GM21786 (cell line): ENCODE data around the gene AGK.

Source experiments
- ATAC-seq: cut with Tn5 transposase; IDR thresholded peaks from one replicate; pipeline ENCODE4 v1.9.1; 2021; ENCODE audit not compliant: unreplicated experiment

Gene AGK, protein sequence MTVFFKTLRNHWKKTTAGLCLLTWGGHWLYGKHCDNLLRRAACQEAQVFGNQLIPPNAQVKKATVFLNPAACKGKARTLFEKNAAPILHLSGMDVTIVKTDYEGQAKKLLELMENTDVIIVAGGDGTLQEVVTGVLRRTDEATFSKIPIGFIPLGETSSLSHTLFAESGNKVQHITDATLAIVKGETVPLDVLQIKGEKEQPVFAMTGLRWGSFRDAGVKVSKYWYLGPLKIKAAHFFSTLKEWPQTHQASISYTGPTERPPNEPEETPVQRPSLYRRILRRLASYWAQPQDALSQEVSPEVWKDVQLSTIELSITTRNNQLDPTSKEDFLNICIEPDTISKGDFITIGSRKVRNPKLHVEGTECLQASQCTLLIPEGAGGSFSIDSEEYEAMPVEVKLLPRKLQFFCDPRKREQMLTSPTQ

DNA sequence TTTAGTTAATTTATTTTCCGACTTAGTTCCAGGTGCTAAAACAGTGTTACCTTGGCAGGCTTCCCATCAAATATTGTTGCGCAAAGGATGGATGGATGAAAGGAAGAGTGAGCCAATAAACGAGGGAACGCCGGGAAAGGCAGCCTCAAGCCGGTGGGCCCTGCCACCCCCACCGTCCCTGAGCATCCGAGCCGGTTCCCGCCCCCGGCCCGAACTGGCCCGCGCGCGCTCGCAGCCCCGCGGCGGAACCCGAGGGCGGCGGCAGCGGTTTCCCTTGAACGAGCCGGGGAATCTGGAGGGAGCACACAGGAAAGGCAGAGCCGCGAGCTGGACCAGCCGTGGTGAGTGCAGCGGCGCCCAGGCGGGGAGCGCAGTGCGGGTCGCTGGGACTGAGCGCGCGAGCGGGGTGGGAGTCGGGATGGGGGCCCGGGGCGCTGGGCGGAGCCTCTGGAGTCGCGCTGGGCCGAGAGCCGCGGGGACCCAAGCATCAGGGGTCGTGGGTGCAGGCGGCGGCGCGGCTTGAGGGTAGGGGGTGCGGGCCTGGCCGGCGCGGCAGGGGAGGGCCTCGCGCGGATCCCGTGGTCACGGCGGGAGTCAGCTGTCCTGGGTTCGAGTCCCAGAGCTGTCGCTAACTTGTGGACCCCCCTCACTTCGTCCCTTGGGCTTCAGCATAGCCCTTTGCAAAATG, at the start of gene AGK:
Gene AGK (plus strand): TSS at position 317 of the 688 bp plus-strand sequence. CDS start 4,057 bp downstream, outside the sequence.
- ATAC-seq: peak; percentile 89

GRCh38 chr7:141501451-141501850, 49.8 kb upstream of the AGK start:
- ATAC-seq: no peak

DNA sequence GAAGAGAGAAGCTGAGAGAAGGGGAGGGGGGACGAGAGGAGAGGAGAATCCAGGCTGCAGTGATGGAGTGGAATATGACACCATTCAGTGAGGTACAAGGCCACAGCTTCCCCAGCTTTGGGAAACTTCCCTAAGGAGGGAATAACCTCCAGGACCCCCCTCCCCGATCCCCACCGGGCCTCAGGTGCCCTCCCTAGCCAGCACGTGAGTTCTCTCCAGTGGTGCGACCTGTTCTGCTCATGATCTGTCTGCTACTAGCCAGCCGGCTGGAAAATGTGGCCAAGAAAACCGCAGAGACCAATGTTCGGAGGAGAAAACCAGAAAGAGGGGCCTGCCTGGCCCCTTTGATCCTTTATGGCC, 39.9 kb upstream of the AGK start:
- no peak for ATAC-seq

DNA sequence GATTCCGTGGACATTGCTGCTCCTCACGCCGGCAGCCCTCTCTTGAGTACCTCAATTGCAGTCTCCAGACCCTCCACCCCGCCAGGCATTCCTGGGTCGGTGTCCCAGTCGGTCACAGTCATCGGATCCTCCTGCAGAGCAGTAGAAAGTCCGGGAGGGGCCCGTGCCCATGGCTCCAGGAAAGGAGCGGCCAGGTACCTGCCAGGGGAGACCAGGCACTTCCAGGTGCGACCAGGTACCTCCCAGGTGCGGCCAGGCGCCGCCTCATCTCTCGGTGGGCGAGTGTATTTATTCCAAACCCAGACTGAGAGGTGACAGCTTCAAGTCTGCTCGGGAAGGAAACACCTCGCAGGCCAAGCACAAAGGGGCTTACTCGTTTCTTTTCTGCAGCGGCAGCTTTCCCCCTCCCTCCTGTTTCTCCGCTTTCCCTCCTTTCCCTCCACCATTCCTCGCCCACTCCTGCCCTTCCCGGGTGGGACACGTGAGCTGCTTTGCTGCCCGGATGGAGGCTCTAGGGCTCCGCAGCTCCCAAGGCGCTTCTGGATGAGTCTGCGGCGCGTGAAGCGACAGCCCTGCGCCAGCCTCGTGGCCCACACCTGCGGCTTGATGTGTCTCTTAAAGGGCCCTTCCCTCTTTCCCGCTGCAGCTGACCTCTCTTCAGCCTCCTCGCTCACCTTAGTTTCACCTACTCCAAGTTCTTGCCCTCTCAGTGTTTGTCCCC, 39.4 kb upstream of the AGK start:
- no peak for ATAC-seq

DNA sequence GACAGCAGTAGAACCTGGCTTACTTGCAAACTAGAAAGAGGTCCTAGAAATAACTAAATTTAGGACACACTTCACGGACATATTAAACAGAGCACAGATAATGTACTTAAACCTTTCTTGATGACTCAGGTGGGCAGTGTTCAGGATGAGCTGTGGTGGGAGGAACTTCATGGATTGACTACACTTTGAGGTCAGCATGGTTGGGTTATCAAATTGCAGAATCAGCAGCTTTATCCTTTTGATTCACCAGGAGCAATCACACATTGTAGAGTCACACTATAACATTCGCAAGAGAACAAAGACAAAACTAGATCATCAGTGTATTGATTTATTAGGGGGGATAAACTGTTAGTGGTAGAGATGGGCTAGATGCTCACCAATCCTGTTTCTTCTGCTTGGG, 38.6 kb upstream of the AGK start:
- ATAC-seq: no peak

GRCh38 chr7:141513720-141514119, 37.5 kb upstream of the AGK start:
- ATAC-seq: no peak

DNA sequence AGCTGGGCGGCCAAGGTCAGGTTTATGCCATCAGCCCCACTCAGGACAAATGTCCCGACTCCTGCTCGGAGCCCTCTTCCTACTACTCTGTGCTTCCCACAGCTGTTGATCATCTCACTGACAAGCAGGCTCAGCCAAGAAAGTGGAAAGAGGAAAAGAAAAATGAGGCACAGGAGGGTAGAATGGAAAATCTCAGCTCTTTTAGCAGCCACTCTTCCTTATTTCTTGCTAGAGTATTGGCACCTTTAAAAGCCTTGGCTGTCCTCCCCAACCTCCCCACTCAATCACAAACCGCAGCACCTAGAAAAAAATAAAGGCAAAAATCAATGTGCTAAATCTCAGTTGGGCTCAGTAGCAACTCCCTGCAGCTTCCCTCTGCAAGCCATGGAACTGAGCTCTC, 35.3 kb upstream of the AGK start:
- no peak for ATAC-seq

DNA sequence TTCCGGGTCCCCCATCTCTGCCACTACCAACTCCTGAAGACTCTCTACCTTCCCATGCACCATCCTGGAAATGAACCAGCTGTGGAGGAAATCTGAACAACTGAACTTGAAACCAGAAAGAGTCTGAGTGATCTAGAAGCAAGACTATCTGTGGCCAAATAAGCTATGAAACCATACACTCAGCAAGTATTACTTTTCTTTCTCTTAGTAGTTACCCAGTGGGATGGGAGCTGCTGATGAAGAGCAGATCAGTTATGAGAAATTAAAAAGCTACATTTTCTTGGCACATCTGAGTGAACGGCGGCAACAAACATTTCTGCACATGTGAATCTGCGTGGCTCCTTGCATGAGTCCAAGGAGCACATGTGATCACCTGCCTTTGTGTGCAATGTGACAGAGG, 31.6 kb upstream of the AGK start:
- no peak for ATAC-seq

DNA sequence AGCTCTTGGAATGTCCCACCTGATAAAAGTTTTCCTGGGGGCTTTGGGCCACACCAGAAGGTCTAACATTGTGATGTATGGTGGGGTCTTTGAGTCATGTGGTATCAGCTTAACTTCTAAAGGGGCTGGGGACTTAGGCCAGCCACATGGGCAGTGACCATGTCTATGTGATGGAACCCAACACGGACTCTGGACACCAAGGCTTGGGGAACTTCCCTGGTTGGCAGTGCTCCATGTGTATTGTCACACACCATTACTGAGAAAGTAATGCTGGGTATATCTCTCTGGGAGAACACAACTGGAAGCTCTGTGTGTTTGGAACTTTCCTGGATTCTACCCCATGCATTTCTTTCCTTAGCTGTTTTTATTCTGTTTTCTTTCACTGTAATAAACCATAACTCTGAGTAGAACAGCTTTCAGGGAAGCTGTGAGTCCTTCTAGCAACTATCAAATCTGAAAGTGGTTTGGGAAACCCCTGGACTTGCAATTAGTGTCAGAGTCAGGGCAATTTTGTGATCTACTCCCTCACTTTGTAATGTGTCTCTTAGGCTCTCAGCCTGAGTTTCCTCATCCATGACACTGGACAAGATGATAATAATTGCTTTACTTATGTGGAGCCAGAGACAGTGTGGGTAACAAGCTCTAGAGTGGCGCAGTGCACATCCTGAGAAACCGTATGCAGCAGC, 28.4 kb upstream of the AGK start:
- ATAC-seq: no peak

DNA sequence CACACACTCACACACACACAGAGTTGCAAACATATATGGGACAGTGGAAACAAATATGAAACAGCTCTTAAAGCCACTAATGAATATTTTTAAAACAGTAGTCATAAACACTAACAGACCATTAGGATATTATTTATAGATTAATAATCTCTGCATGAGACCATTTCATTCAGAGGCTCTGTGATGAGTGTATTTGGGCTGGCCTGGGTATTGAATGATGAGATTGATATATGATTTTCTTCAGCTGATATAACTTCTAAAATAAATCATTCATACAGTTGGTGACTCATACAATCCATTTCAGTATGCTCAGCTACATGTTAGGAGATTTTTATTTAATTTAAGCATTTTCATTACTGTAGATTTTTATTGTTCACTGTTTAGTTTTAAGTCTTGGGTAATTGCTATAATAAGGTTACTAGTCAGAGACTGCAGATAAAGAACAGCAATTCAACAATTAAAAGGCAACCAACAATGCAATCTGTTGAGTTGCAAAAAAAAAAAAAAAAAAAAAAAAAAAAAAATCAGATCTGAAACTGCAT, 25.2 kb upstream of the AGK start:
- no peak for ATAC-seq

- ATAC-seq: no peak
These were observed 24.1 kb upstream of the AGK start for GRCh38 chr7:141527076-141527475.

DNA sequence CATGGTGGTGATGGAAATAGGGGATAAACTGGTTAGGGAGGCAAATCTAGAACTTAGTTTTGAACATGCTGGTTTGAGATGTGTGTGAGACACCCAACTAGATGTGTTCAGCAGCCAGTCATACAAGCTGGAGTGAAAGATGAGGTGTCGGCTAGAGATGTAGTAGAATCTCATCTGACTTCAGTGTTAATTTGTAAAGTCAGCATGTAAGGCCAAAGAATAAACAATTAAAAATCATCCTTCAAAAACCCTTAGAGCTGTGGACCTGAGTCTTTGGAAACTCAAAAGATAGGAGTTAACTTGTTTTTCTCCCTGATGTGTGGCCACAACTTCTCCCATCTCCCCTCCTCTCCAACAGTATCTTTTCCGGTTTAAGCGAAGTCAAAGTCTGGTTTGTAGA, 22.8 kb upstream of the AGK start:
- no peak for ATAC-seq

DNA sequence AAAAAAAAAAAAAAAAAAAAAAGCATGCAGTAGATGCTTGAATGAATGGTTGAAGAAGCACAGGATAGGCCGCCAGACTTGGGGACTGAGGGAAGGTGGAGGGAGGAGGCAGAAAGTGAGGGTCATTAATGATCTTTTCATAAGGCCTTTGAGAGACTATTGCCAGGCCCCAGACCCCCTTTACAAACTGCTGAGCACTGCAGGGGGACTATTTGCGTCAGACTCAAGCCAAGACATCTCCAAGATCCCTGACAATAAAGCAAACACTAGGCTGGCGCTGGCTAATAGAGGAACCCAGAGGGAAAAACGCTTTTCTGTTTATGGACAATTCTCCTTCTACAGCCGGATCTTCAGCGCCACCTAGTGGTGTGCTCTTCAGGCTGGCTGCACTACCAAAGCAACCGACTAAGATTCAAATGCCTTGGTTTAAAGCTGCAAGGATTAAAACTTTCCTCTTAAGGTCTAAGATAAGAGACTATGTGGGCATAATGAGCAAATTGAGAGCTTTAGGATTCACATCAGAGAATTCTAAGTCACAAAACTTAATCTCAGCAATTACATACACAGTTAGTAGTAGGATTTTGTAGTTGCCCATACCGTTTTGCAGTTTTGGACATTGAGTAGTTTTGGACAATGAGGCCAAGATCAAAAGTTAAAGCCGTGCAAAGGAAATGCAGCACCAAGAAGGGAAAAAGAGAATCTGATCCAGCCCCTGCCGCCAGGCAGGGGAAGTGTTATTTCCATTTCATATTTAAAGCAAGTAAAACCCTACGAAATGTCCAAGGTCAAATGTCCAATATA, 17.9 kb upstream of the AGK start:
- peak; percentile 66 for ATAC-seq

GRCh38 chr7:141534757-141535737, 16.2 kb upstream of the AGK start:
- no peak for ATAC-seq

- ATAC-seq: no peak
These were observed 13.3 kb upstream of the AGK start for GRCh38 chr7:141537906-141538305.

- no peak for ATAC-seq
These were observed 9.8 kb upstream of the AGK start for GRCh38 chr7:141541375-141541774.

DNA sequence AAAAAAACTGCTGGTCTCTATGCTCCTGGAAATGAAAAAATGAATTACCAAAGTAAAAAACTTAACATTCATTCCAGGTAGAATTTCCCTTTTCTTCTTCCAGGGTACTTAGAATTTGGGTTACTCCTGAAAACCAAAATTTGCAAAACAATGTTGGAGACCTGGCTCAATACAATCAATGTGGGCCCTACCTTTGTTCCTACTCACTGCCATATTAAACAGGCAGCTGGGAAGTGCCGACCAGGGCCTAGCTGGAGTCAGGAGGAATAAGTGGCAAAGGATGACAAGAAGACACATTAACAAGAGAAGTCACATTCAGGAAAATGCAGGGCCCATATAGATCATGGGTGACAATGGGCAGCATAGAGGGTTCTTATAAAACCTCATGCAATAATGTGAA, 6.4 kb upstream of the AGK start:
- ATAC-seq: no peak

DNA sequence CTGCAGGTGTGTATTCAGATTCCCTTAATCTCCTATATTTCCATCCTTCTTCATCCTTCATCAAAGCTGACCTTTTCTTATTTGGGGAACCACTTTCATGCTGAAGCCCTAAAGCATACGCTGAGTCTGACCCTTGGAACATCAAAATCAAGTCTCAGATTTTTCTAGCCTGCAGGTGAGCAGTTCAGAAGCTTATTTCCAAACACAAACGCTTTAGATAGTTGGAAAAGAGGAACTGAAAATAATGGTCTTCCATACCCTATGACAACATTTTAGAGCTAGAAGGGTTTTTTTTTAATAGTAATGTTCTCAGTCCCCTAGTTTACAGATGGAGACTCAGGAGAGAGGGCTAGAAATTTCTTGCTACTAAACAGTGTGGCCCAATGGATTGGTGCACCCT, 1.6 kb upstream of the AGK start:
- ATAC-seq: no peak
